GM21515 (cell line): Measurements from ENCODE around the gene PIP5K1B.

Experiments
- ATAC-seq: cut with Tn5 transposase; IDR thresholded peaks from one replicate; pipeline ENCODE4 v1.9.1; 2021; ENCODE audit not compliant: unreplicated experiment

PIP5K1B gene

GRCh38 chr9:68897577-68898145, 192.6 kb downstream of the PIP5K1B start:
- ATAC-seq, result no peak

- ATAC-seq, result no peak
Observed at GRCh38 chr9:68898781-68899439, 193.9 kb downstream of the PIP5K1B start.

GRCh38 chr9:68904454-68904853, 199.4 kb downstream of the PIP5K1B start:
- no peak for ATAC-seq

- no peak for ATAC-seq
Observed at GRCh38 chr9:68905129-68905528, 200.1 kb downstream of the PIP5K1B start.

DNA sequence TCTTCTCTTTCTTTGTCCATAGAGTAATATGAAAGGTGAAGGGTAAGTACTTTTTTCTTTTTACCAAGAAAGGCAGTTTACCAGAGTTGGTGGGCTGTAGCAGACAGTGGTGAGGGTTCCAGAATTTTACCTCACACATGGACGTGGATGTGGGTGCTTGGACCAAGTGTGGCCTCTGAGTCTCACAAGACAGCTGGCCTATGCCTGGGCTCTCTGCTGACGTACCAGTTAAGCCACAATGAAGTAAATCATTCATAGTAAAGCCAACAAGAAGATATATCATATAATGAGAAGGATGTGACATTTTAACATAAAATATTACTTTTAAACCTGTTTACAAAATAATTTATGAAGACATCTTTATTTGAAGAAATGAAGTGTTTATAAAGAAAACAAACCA, 202.9 kb downstream of the PIP5K1B start:
- ATAC-seq, result no peak

GRCh38 chr9:68912561-68912960, 207.5 kb downstream of the PIP5K1B start:
- no peak for ATAC-seq

GRCh38 chr9:68913054-68913453, 208.0 kb downstream of the PIP5K1B start:
- no peak for ATAC-seq

DNA sequence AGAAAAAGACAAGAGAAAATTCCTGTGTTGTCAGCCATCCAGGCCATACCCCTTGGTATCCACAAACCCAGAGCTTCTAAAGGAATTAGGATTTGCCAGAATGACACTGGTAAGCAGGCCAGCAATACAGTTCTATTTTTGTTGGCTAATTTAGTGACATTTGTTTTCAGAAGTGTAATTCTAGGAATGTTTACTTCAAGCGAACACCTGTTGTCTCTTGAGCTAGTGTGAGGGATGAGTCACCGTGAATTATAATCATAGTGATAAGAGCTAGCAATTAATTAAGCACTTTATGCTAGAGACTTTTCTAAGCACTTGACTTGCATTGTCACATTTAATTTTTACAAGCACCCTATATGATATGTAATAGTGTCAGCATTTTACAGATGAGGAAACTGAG, 209.7 kb downstream of the PIP5K1B start:
- no peak for ATAC-seq

GRCh38 chr9:68919661-68920060, 214.6 kb downstream of the PIP5K1B start:
- ATAC-seq, result no peak

GRCh38 chr9:68920921-68921320, 215.9 kb downstream of the PIP5K1B start:
- no peak for ATAC-seq

- no peak for ATAC-seq
Observed at GRCh38 chr9:68923480-68923879, 218.4 kb downstream of the PIP5K1B start.

GRCh38 chr9:68925175-68925574, 220.1 kb downstream of the PIP5K1B start:
- no peak for ATAC-seq

DNA sequence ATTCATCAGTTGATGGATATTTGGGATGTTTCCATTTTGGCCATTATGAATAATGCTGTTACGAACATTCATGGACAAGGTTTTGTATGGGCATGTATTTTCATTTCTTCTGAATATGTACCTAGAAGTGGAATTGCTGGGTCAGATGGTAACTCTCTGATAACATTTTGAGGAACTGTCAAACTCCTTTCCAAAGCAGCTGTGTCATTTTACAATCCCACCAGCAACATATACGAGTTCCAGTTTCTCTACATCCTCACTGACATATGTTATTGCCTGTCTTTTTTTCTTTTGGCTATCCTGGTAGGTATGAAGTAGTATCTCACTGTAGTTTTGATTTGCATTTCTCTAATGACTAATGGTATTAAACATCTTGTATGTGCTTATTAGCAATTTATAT, 222.1 kb downstream of the PIP5K1B start:
- ATAC-seq, result no peak

- ATAC-seq, result no peak
Observed at GRCh38 chr9:68931821-68932220, 226.8 kb downstream of the PIP5K1B start.

GRCh38 chr9:68932458-68932857, 227.4 kb downstream of the PIP5K1B start:
- no peak for ATAC-seq

- peak; percentile 97 for ATAC-seq
Observed at GRCh38 chr9:68933434-68934328, 228.6 kb downstream of the PIP5K1B start.

- no peak for ATAC-seq
Observed at GRCh38 chr9:68934329-68934644, 229.2 kb downstream of the PIP5K1B start.

DNA sequence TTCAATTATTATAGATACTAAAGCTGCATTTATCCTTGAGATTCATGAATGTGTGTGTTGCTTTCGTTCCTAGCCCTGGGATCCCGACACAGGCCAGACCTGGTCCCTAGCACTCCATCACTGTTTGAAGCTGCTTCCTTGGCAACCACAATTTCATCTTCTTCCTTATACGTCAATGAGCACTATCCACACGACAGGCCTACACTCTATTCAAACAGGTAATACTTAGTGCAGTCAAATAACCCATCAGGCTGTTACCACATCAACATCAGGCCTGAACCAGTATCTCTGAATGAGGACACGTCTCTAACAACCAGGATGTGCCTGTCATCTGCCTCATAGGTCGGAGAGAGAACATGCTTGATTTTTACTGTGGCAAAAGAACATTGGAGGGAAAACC, 235.5 kb downstream of the PIP5K1B start:
- no peak for ATAC-seq

GRCh38 chr9:68941780-68942459, 236.9 kb downstream of the PIP5K1B start:
- ATAC-seq, result no peak

DNA sequence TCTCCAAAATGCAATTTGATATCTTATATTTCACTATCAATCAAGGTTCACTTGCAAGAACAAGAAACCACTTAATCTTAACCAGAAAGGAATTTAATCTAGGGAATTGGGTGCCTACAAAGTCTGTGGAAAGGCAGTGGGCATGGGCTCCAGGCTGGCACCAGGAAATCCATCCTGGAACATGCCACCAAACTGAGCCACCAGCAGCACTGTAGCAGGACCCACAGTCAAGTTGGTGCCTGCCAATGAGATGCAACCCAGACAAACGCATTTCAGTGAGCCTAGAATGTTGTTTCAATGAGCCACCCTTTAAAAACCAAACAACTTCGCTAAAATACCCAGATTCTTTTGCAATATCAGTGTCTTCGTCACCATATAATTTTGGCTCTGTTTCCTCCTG, 237.8 kb downstream of the PIP5K1B start:
- no peak for ATAC-seq

DNA sequence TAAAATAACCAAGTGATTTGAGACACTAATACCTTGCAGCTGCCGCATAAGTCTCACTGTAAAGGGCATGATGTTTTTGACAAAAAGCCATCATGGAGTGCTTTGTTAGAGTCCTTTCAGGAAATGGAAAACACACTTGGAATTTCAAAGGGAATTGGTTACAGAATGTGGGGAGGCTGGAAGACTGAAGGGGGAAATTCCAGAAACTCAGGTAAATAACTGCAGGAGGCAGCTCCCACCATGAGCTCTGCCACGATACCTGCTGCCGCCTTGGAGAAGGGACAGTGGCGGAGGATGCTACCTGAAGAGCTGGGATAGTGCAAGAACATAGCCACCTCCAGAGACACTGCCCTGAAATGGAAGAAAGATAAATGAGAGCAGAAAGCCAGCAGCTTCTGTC, 242.0 kb downstream of the PIP5K1B start:
- ATAC-seq, result no peak
